ENCODE measurements around the gene RERE. TPM values are rescaled to one million over a fixed set of nuclear protein-coding genes. Genes with fewer than 3 reads are reported as not detected.

RERE gene
- total RNA-seq, 1 donor from 2014 or later = 88.5 TPM

GRCh38 chr1:8633741-8634501, 183.5 kb downstream of the RERE start:
- peaks cover 16% of the 10 kb centered on the region for H3K4me1 ChIP-seq

GRCh38 chr1:8632102-8632501, 185.3 kb downstream of the RERE start:
- Histone ChIP-seq H3K4me3 (no peak overlapping the region), H3K36me3 (no peaks in the 10 kb centered on the region), H3K27me3 (ENCODE audit: low read depth) (no peaks in the 10 kb centered on the region), H3K9me3 (no peaks in the 10 kb centered on the region), H3K27ac (no peak overlapping the region), H3K4me1 (peaks cover 24% of the 10 kb centered on the region)
- no peak for DNase-seq
- TF ChIP-seq CTCF (IDR thresholded peaks at IDR 0.05) = no peak
- ATAC-seq = no peak
- intact Hi-C loops (cut with DNase I) = no loop called here

More at GRCh38 chr1:8633741-8634501, 183.5 kb downstream of the RERE start:
- no peak for ATAC-seq
- no peak for TF ChIP-seq CTCF (IDR thresholded peaks at IDR 0.05)
- no peaks in the 10 kb centered on the region for H3K9me3 ChIP-seq
- intact Hi-C loops (cut with DNase I) = no loop called here
- H3K4me3 ChIP-seq = no peak overlapping the region
- H3K27ac ChIP-seq = no peak overlapping the region
- no peaks in the 10 kb centered on the region for H3K36me3 ChIP-seq
- H3K27me3 ChIP-seq (ENCODE audit: low read depth) = no peaks in the 10 kb centered on the region
- no peak for DNase-seq

- intact Hi-C loops (cut with DNase I) = no loop called here
- no peak overlapping the region for H3K27ac ChIP-seq
- no peak for TF ChIP-seq CTCF (IDR thresholded peaks at IDR 0.05)
- H3K36me3 ChIP-seq = no peaks in the 10 kb centered on the region
- H3K27me3 ChIP-seq (ENCODE audit: low read depth) = no peaks in the 10 kb centered on the region
- ATAC-seq (no peak), DNase-seq (no peak)
- no peaks in the 10 kb centered on the region for H3K9me3 ChIP-seq
- H3K4me1 ChIP-seq = peaks cover 34% of the 10 kb centered on the region
- no peak overlapping the region for H3K4me3 ChIP-seq
Measured at GRCh38 chr1:8631163-8631562, 186.3 kb downstream of the RERE start.

GRCh38 chr1:8629241-8630091, 188.0 kb downstream of the RERE start:
- H3K9me3 ChIP-seq = no peaks in the 10 kb centered on the region
- ATAC-seq (peak; percentile 51 to 79), DNase-seq (no peak)
- H3K27me3 ChIP-seq (ENCODE audit: low read depth) = no peaks in the 10 kb centered on the region
- intact Hi-C loops (cut with DNase I) = no loop called here
- peak overlapping the region; percentile 27 for H3K27ac ChIP-seq
- no peak for TF ChIP-seq CTCF (IDR thresholded peaks at IDR 0.05)
- peaks cover 37% of the 10 kb centered on the region for H3K4me1 ChIP-seq
- no peak overlapping the region for H3K4me3 ChIP-seq
- H3K36me3 ChIP-seq = no peaks in the 10 kb centered on the region

GRCh38 chr1:8628606-8629005, 188.8 kb downstream of the RERE start:
- DNase-seq (no peak), ATAC-seq (no peak)
- H3K4me3 ChIP-seq = no peak overlapping the region
- no peaks in the 10 kb centered on the region for H3K36me3 ChIP-seq
- H3K4me1 ChIP-seq = peaks cover 37% of the 10 kb centered on the region
- no peak overlapping the region for H3K27ac ChIP-seq
- no peaks in the 10 kb centered on the region for H3K27me3 ChIP-seq (ENCODE audit: low read depth)
- TF ChIP-seq CTCF (IDR thresholded peaks at IDR 0.05) = no peak
- intact Hi-C loops (cut with DNase I) = no loop called here
- no peaks in the 10 kb centered on the region for H3K9me3 ChIP-seq

Measured in lower lobe of right lung (tissue), 2 donors.